HG03175 (cell line): ENCODE data around the gene DLG2.

Experiments used
- ATAC-seq: cut with Tn5 transposase; IDR thresholded peaks from one replicate; pipeline ENCODE4 v1.9.1; 2021; ENCODE audit warnings: mild to moderate bottlenecking, moderate library complexity; ENCODE audit not compliant: unreplicated experiment

DLG2 gene

GRCh38 chr11:84719935-84720577 is 907.1 kb downstream of the DLG2 start:
- ATAC-seq: no peak

DNA sequence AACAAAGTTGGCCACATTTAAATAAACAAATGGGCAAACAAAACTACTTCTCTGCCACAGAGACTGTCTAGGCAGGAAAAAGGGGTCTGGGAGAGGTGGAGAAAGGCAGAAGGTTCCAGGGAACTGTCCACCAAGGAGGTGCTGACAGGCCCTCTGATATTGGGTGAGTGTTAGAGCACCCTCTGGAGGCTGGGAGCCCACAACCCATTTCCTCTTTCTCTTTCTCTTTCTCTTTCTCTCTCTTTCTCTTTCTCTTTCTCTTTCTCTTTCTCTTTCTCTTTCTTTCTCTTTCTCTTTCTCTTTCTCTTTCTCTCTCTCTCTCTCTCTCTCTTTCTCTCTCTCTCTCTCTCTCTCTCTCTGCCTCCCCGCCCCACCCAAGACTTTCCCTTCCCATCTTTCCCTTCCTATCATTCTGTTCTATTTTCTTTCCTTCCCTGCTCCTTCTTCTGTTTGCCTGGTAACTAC is 912.8 kb downstream of the DLG2 start:
- ATAC-seq: peak; percentile 86

DNA sequence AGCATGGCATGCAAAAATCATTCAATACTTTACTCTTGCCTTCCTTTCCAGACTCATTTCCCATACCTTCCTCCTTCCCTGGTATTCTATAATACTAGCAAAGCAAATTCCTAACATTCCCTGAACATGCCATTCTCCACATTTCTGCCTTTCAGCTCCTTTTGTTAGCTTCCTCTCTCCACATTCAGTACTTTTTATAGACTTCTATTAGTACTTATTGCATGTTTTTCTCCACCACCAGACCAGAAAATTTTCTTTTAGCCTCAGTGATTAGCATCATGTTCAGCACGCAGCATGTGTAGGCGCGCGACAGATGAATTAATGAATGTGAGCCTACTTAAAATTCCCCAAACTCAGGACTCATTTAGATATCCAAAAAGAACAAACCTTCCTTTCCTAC is 935.3 kb downstream of the DLG2 start:
- no peak for ATAC-seq

DNA sequence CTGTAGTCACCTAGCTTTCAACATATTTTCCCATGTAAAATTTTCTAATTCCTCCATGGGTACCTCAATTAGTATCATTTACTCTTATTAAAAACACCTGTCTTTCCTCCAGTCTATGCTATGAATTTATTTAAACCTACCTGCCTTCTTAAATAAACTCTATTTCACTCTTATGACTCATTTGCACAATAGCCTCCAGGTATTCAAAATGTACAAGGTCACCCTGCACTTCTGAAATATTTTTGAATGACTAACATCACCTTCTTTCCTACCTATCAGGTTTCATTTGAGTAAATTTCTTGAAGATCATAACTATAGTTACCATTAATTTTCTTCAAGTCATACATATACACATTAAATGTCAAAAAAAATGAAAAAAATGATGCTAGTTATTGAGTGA is 939.7 kb downstream of the DLG2 start:
- ATAC-seq: no peak

DNA sequence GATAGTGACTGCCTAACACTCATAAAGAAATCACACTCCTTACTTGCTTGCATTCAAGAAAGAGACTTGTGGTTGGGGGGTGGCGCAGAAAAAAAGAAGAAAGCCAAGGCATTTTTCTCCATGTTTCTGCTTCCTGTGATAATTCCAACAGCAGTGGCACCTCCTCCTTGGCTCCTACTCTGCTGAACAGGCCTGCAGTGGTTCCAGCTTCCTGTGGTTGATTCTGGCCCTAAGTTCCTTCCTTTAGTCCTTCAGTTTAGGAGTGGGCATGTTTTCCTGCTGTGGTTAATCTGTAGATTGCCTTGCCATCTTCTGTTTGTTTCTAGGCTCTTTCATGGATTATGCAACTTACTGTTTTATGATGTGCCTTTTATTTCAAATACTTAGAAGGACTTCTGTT is 940.4 kb downstream of the DLG2 start:
- ATAC-seq: no peak

DNA sequence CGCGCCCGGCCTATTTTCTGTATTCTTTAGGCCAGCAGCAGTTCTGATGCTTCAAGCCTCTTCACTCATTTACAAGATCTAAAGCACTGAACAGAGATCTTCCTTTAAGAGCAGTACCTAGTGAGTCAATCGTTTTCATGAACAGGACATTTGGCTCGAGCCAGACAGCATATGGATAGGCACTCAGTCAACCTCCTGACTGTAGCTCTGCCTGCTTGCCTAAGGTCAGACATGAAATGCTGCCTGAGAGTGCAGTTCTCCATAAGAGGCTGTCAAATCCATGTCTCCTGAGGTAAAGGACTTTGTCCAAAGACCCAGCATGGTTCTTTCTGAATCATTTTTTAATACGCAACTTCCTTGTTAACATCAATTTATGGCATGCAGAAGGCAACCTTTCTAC is 941.2 kb downstream of the DLG2 start:
- no peak for ATAC-seq

DNA sequence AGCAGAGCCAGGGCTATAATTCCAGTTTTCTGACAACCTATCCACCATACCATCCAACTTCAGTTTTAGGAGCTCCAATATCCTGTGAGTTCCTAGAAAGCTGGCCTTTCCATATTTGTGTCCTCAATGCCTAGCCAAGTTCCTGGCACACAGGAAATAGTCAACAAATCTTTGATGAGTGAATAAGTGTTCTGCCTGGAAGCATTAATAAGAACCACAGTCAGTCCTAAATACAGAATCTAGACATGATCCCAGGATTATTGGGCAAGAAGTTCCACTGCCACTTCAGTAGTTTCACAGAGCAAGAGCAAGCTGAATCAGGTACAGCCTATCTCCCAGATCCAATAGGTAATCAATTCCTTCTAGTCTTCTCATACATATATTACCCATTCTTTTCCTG is 942.0 kb downstream of the DLG2 start:
- ATAC-seq: no peak

- ATAC-seq: no peak
Observed at GRCh38 chr11:84681456-84681855, 945.7 kb downstream of the DLG2 start.

- ATAC-seq: no peak
Observed at GRCh38 chr11:84675396-84676025, 951.6 kb downstream of the DLG2 start.

DNA sequence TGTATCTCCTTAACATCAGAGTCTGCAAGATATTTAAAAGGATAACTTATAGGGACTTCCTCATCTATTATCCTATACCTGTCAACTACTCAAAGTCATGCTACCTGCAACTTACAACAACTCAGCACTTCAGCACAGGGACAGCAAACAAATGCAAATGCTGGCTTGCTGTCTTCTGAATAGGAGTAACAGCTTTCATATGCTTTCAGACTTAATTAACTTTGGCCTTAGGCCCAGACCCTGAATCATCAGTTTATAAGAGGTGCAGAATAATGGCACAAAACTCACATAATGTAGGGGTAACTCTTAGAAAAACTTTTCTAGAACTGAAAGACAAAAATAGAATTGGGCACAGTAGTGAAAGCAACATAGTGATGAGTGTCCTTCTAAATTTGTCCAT is 953.4 kb downstream of the DLG2 start:
- ATAC-seq: no peak

GRCh38 chr11:84671325-84671999 is 955.7 kb downstream of the DLG2 start:
- no peak for ATAC-seq

DNA sequence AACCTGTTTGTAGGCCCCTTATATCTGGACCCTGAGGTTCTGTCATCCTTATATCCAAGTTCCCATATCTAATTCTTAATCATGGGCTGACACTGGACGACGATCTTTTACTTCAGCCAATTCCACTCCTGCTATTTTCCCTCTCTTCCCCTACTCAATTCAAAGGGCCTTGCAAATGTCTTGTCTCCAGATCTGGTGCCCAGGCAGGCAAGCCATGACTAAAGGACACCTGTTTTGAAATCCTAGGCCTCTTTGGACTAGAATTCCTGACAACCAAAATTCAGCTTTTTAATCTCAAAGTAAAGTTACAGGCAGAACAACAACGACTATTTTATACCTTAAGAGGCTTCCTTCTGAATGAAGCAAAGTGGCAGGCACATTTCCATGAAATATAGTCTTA is 963.4 kb downstream of the DLG2 start:
- ATAC-seq: no peak

- no peak for ATAC-seq
Observed at GRCh38 chr11:84660257-84660977, 966.7 kb downstream of the DLG2 start.

- no peak for ATAC-seq
Observed at GRCh38 chr11:84655712-84656111, 971.4 kb downstream of the DLG2 start.

DNA sequence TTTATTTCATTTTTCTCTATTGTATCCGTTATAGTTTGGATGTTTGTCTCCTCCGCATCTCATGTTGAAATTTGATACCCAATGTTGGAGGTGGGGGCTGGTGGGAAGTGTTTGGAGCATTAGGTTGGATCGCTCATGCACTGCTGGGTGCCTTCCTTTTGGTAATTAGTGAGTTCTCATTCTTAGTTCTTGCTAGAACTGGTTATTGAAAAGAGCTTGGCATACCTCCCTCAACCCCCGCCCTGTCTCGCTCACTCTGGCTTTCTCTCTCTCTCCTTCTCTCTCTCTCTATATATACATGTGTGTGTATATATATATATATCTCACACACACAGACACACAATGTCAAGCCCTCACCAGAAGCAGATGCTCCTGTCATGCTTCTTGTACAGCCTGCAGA is 978.7 kb downstream of the DLG2 start:
- ATAC-seq: no peak

DNA sequence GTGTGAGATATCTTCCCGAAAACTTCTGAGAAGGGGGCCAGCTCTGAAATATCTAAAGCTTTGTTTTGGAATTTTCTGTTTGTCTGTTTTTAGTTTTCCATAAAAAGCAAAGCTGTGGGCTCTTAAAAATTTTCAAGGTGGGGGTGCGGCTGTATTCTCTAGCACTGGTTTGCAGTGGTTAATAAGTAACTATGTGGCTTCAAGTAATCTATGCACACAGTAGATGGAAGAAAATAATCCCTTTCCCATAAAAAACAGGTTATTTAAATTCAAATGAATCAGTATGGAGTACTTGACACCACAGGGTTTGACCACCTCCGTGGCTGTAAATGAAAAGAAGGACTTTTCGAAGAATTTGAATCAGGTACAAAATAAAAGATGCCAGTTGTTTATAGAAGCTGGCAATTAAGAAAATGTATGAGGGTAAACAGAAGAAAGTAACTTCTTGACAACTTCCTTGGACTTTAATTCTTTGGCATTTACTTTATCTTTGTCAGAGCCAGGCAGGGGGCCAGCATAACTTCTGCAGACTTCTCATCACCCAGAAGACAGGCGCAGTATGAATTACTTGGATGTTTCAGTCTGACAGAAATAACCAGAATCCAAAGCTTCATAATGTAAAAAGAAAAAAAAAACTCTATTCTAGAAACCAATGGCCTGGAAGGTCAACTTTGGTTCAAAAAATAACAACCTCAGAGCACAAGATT is 981.0 kb downstream of the DLG2 start:
- ATAC-seq: no peak

DNA sequence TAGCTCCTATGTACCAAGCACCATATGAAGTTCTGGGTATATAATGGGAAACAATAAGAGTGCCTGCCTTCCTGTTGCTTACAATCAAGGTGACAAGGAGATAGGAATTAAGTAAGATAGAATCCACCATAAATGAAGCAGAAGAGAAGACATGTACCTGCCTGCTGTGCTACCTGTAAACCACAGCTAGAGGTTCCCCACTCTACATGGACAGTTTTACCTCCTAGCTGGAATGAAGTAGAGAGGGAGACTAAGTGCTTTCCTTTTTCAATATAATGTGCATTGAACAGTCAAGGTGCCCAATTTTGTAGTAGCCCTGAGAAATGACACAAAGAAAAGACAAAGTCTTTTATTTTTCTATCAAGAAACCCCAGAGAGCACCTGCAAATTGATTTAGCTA is 984.6 kb downstream of the DLG2 start:
- no peak for ATAC-seq

- no peak for ATAC-seq
Observed at GRCh38 chr11:84634309-84634708, 992.8 kb downstream of the DLG2 start.

GRCh38 chr11:84628871-84629620 is 998.1 kb downstream of the DLG2 start:
- no peak for ATAC-seq

GRCh38 chr11:84626256-84626655 is 1000.9 kb downstream of the DLG2 start:
- ATAC-seq: no peak
